ENCODE measurements around the gene PAQR4. TPM values are rescaled to one million over a fixed set of nuclear protein-coding genes. Genes with fewer than 3 reads are reported as not detected.
A peak's percentile ranks its signal among the peaks of the same experiment; 100 is the strongest.

Gene PAQR4
- total and polyA plus RNA-seq, 4 experiments from 2014 or later, result 0.77 to 1.7 (median 1.1) TPM

DNA sequence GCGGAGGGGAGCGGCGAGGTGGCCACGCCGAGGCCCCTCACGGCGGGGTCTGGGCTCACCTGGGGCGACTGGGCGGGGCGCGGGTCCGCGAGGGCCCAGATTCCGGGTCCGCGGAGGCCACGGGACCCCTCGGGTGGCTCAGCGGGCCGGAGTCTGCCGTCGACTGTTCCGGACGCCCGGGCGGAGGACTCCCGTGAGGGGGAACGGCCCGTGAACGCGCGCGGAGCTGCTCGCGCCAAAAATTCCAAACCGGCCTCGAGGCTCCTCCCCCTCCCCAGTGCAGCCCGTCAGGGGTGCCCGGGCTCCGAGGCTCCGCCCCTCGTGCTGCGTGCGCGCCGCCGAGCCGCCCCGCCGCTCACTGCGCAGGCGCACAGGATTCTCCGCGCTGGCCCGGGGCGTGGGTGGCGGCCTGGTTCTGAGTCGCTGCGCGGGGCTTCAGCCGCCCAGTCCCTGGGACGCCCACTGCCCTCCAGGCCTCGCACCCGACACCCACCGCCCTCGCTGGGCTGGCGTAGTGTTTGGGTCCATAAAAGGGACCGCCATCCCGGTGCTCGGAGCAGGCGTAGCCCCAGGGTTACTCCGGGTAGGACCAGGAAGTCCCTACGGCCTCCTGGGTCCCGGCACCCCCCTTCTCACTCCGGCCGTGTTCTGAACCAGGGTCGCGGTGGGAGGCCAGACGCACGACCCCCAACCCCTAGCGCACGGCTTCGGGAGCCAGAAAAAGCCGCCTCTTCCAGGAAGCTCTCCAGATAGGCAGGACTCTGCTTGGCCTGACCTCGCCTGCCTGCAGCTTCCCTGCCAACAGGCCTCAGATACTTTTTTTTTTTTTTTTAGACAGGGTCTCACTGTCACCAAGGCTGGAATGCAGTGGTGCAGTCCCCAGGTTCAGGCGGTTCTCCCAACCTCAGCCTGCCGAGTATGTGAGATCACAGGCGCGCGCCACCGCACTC lies 11.4 kb downstream of the PAQR4 start, which contains the start of gene PKMYT1:
Gene PKMYT1, minus strand, starts transcription at position 220 of the 950 bp plus-strand sequence. CDS start 789 bp downstream, outside the sequence.
- no peaks in the 10 kb centered on the region for H3K36me3 ChIP-seq (ENCODE audit: insufficient read depth, low read length)
- H3K36me3 Mint-ChIP-seq, result peaks cover 0 to 1% of the 10 kb centered on the region in 2 donors
- peaks cover 2% of the 10 kb centered on the region in 2 donors for H3K27me3 Mint-ChIP-seq
- peaks cover 16% of the 10 kb centered on the region for H3K4me1 ChIP-seq (ENCODE audit: insufficient read depth, low read length)
- H3K27me3 ChIP-seq (ENCODE audit: insufficient read depth, low read length), result no peaks in the 10 kb centered on the region
- peak within 1 kb of the TSS; percentile 55 to 89 (median 75) for H3K27ac Mint-ChIP-seq
- peak within 1 kb of the TSS; percentile 77 to 85 (median 84) for H3K4me3 Mint-ChIP-seq
- ChIA-PET POLR2A (ENCODE audit: partially characterized antibody) (interaction anchor here (0.6 to 5.4 kb wide), 7 partner anchors 13 to 149 kb away, joined by 3 to 49 read pairs (median 5); partner anchors contain the start of genes FLYWCH1, FLYWCH2, KREMEN2 and PAQR4), CTCF (ENCODE audit: partially characterized antibody) (interaction anchor here (0.5 to 1.2 kb wide), 5 partner anchors 8 to 97 kb away, joined by 3 to 4 read pairs (median 3); no protein-coding TSS in a partner anchor)
- intact Hi-C loops (cut with micrococcal nuclease), result loop anchor here (1.0 kb wide), 2 partner anchors 11 to 144 kb away; partner anchors contain the start of gene PAQR4
- no peaks in the 10 kb centered on the region for H3K9me3 ChIP-seq (ENCODE audit: control insufficient read depth in 1 of 2, low read length in 2 of 2)
- H3K9me3 Mint-ChIP-seq, result no peaks in the 10 kb centered on the region
- H3K4me1 Mint-ChIP-seq, result peaks cover 0 to 14% (median 6%) of the 10 kb centered on the region in 4 donors
- H3K4me3 ChIP-seq (ENCODE audit: low read length in 2 of 2), result peak within 1 kb of the TSS; percentile 57 to 73
- H3K27ac ChIP-seq (ENCODE audit: low read depth, low read length), result peak within 1 kb of the TSS; percentile 84
- peak; percentile 87 to 97 (median 95) for DNase-seq

DNA sequence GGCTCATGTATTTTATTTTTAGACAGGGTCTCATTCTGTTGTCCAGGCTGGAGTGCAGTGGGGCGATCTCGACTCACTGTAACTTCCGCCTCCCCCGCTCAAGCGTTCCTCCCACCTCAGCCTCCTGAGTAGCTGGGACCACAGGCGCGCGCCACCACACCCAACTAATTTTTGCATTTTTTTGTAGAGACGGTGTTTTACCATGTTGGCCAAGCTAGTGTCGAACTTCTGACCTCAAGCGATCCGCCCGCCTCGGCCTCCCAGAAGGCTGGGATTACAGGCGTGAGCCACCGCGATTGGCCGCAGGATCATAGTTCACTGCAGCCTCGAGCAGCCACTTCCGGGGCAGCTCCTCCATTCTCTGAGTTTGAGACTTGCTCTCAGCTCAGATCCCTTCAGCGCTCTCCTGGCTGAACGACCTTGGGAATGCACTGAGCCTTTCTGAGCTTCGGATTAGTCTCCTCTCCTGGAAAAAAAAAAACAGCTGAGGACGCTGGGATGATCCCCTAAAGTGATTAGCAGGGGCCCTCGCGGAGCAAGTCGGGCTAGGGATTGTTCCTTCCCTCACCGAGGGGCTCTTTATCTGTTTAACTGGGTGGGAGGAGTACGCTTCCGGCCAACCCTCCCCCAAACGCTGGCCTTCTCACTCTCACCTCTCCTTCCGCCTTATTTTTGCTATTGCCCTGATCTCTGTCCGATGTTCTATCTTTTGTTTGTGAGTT lies 12.2 kb downstream of the PAQR4 start:
- H3K4me3 Mint-ChIP-seq, result peak overlapping the region; percentile 79 to 87 (median 84)
- H3K4me1 Mint-ChIP-seq, result peaks cover 0 to 14% (median 6%) of the 10 kb centered on the region in 4 donors
- Histone ChIP-seq H3K4me3 (ENCODE audit: low read length in 2 of 2) (peak overlapping the region in 1 of 2 donors; percentile 73), H3K4me1 (ENCODE audit: insufficient read depth, low read length) (peaks cover 16% of the 10 kb centered on the region), H3K27ac (ENCODE audit: low read depth, low read length) (no peak overlapping the region), H3K36me3 (ENCODE audit: insufficient read depth, low read length) (no peaks in the 10 kb centered on the region), H3K27me3 (ENCODE audit: insufficient read depth, low read length) (no peaks in the 10 kb centered on the region), H3K9me3 (ENCODE audit: control insufficient read depth in 1 of 2, low read length in 2 of 2) (no peaks in the 10 kb centered on the region)
- H3K9me3 Mint-ChIP-seq, result no peaks in the 10 kb centered on the region
- H3K36me3 Mint-ChIP-seq, result peaks cover 0 to 1% of the 10 kb centered on the region in 2 donors
- H3K27me3 Mint-ChIP-seq, result peaks cover 2% of the 10 kb centered on the region in 2 donors
- peak overlapping the region in 5 of 7 donors; percentile 55 to 89 (median 68) for H3K27ac Mint-ChIP-seq
- intact Hi-C loops (cut with micrococcal nuclease), result no loop called here
- no peak for DNase-seq
- ChIA-PET CTCF (ENCODE audit: partially characterized antibody) (interaction anchor here (0.8 to 1.2 kb wide), 4 partner anchors 9 to 96 kb away, joined by 3 to 4 read pairs (median 3); no protein-coding TSS in a partner anchor), POLR2A (ENCODE audit: partially characterized antibody) (interaction anchor here (0.6 to 5.4 kb wide), 7 partner anchors 14 to 148 kb away, joined by 3 to 49 read pairs (median 5); partner anchors contain the start of genes FLYWCH1, FLYWCH2, KREMEN2 and PAQR4)

DNA sequence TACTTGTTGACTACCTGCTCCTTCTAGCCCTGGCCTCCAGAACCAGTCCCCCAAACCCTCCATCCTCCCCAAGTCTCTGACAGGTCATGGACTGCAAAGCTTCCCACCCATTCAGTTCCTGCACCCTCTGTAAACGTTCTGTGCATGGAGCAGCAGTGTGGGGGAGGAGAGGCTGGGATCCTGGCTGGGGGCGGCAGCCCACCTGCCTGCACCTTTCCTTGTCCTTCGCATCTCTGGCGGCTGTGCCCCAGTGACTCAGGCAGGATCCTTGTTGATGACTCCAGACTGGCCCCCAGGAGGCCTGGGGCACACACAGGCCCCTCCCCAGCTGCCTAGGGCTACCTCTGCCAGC lies 12.7 kb downstream of the PAQR4 start:
- Mint-ChIP-seq H3K36me3 (peaks cover 0 to 1% of the 10 kb centered on the region in 2 donors), H3K27ac (peak overlapping the region in 3 of 7 donors; percentile 58 to 69 (median 68)), H3K9me3 (no peaks in the 10 kb centered on the region), H3K4me1 (peaks cover 0 to 14% (median 6%) of the 10 kb centered on the region in 4 donors), H3K27me3 (peaks cover 2% of the 10 kb centered on the region in 2 donors), H3K4me3 (peak overlapping the region; percentile 79 to 87 (median 84))
- Histone ChIP-seq H3K27ac (ENCODE audit: low read depth, low read length) (no peak overlapping the region), H3K4me1 (ENCODE audit: insufficient read depth, low read length) (peaks cover 16% of the 10 kb centered on the region), H3K4me3 (ENCODE audit: low read length in 2 of 2) (no peak overlapping the region), H3K27me3 (ENCODE audit: insufficient read depth, low read length) (no peaks in the 10 kb centered on the region), H3K9me3 (ENCODE audit: control insufficient read depth in 1 of 2, low read length in 2 of 2) (no peaks in the 10 kb centered on the region), H3K36me3 (ENCODE audit: insufficient read depth, low read length) (no peaks in the 10 kb centered on the region)
- ChIA-PET POLR2A (ENCODE audit: partially characterized antibody) (interaction anchor here (5.4 kb wide), 1 partner anchor 14 kb away, joined by 49 read pairs; the partner anchor contains the start of genes KREMEN2 and PAQR4), CTCF (ENCODE audit: partially characterized antibody) (interaction anchor here (0.9 to 1.2 kb wide), 3 partner anchors 20 to 96 kb away, joined by 3 to 4 read pairs (median 3); partner anchors contain the start of gene FLYWCH1)
- DNase-seq, result no peak
- intact Hi-C loops (cut with micrococcal nuclease), result no loop called here

DNA sequence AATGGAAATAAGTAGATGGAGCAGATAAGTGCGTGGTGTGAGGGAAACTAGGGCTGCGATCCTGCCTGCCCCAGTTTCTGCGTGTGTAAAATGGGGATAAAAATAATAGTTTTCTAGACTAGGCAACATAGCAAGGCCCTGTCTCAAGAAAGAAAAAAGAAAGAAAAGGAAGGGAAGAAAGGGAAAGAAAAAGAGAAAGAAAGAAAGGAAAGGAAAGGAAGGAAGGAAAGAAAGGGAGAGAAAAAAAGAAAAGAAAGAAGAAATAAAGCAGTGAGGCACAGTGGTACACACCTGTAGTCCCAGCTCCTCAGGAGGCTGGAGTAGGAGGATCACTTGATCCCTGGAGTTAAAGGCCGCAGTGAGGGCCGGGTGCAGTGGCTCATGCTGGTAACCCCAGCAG lies 13.3 kb downstream of the PAQR4 start:
- peak overlapping the region in 1 of 8 donors; percentile 27 for H3K4me3 Mint-ChIP-seq
- H3K27ac Mint-ChIP-seq, result peak overlapping the region in 2 of 7 donors; percentile 12 to 58
- POLR2A ChIA-PET (ENCODE audit: partially characterized antibody), result interaction anchor here (5.4 kb wide), 1 partner anchor 15 kb away, joined by 49 read pairs; the partner anchor contains the start of genes KREMEN2 and PAQR4

DNA sequence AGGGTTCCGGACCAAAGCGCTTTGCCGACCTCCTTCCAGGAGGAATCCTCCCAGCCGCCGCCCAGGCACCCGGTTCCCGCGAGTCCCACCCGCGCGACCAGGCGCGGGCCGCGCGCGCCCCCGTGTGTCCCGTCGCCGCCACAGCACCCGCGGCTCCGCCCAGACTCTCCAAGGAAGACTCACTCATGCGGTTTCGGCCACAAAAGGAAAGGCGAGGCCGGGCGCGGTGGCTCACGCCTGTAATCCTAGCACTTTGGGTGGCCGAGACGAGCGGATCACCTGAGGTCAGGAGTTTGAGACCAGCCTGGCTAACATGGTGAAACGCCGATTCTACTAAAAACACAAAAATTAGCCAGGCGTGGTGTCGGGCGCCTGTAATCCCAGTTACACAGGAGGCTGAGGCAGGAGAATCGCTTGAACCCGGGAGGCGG lies 14.6 kb downstream of the PAQR4 start:
- DNase-seq, result peak in 3 of 5 donors; percentile 48 to 55 (median 48)
- H3K36me3 ChIP-seq (ENCODE audit: insufficient read depth, low read length), result no peaks in the 10 kb centered on the region
- H3K27me3 ChIP-seq (ENCODE audit: insufficient read depth, low read length), result no peaks in the 10 kb centered on the region
- H3K4me3 ChIP-seq (ENCODE audit: low read length in 2 of 2), result no peak overlapping the region
- POLR2A ChIA-PET (ENCODE audit: partially characterized antibody), result interaction anchor here (5.4 kb wide), 1 partner anchor 16 kb away, joined by 49 read pairs; the partner anchor contains the start of genes KREMEN2 and PAQR4
- peaks cover 0 to 14% (median 6%) of the 10 kb centered on the region in 4 donors for H3K4me1 Mint-ChIP-seq
- no peaks in the 10 kb centered on the region for H3K9me3 Mint-ChIP-seq
- no peaks in the 10 kb centered on the region for H3K27me3 Mint-ChIP-seq
- CTCF ChIA-PET (ENCODE audit: partially characterized antibody), result interaction anchor here (1.0 to 1.4 kb wide), 2 partner anchors 22 to 45 kb away, joined by 3 read pairs; no protein-coding TSS in a partner anchor
- intact Hi-C loops (cut with micrococcal nuclease), result loop anchor here (1.0 kb wide), 1 partner anchor 22 kb away; no protein-coding TSS in a partner anchor
- H3K4me3 Mint-ChIP-seq, result peak overlapping the region in 2 of 8 donors; percentile 20 to 51
- no peaks in the 10 kb centered on the region for H3K9me3 ChIP-seq (ENCODE audit: control insufficient read depth in 1 of 2, low read length in 2 of 2)
- H3K4me1 ChIP-seq (ENCODE audit: insufficient read depth, low read length), result peaks cover 16% of the 10 kb centered on the region
- H3K36me3 Mint-ChIP-seq, result peaks cover 0 to 1% of the 10 kb centered on the region in 2 donors
- H3K27ac ChIP-seq (ENCODE audit: low read depth, low read length), result no peak overlapping the region
- no peak overlapping the region for H3K27ac Mint-ChIP-seq

More for the DNA sequence above, 13.3 kb downstream of the PAQR4 start:
- intact Hi-C loops (cut with micrococcal nuclease), result no loop called here
- Histone ChIP-seq H3K27ac (ENCODE audit: low read depth, low read length) (no peak overlapping the region), H3K4me3 (ENCODE audit: low read length in 2 of 2) (no peak overlapping the region), H3K4me1 (ENCODE audit: insufficient read depth, low read length) (peaks cover 16% of the 10 kb centered on the region), H3K36me3 (ENCODE audit: insufficient read depth, low read length) (no peaks in the 10 kb centered on the region), H3K27me3 (ENCODE audit: insufficient read depth, low read length) (no peaks in the 10 kb centered on the region), H3K9me3 (ENCODE audit: control insufficient read depth in 1 of 2, low read length in 2 of 2) (no peaks in the 10 kb centered on the region)
- H3K27me3 Mint-ChIP-seq, result peaks cover 0 to 2% of the 10 kb centered on the region in 2 donors
- DNase-seq, result no peak
- H3K36me3 Mint-ChIP-seq, result peaks cover 0 to 1% of the 10 kb centered on the region in 2 donors
- H3K9me3 Mint-ChIP-seq, result no peaks in the 10 kb centered on the region
- peaks cover 0 to 14% (median 6%) of the 10 kb centered on the region in 4 donors for H3K4me1 Mint-ChIP-seq
- CTCF ChIA-PET (ENCODE audit: partially characterized antibody), result interaction anchor here (0.7 to 1.4 kb wide), 7 partner anchors 17 to 302 kb away, joined by 3 read pairs; partner anchors contain the start of gene FLYWCH1

DNA sequence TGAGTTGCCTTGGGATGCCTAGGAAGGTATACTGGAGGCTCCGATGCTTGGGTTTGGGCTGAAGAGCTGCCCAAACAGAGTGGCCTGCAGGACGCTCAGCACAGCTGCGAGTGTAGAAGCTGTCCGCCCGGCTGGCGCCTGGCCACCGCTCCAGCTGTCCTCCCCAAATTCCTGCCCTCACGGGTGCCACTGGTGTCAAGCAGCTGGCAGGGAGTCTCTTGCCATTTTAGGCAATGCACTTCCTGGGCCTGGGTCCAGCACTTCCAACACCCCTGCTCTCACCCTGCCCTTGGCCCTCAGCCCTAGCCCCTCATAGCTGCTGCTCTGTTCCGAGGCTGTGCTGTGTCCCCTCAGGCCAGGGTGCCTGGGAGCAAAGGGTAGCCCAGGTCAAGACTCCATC lies 16.3 kb downstream of the PAQR4 start:
- no peaks in the 10 kb centered on the region for H3K36me3 ChIP-seq (ENCODE audit: insufficient read depth, low read length)
- no peaks in the 10 kb centered on the region for H3K27me3 ChIP-seq (ENCODE audit: insufficient read depth, low read length)
- no peaks in the 10 kb centered on the region for H3K9me3 ChIP-seq (ENCODE audit: control insufficient read depth in 1 of 2, low read length in 2 of 2)
- H3K4me1 Mint-ChIP-seq, result peaks cover 0 to 14% (median 6%) of the 10 kb centered on the region in 4 donors
- no peak for DNase-seq
- H3K4me1 ChIP-seq (ENCODE audit: insufficient read depth, low read length), result peaks cover 8% of the 10 kb centered on the region
- no peaks in the 10 kb centered on the region for H3K27me3 Mint-ChIP-seq
- CTCF ChIA-PET (ENCODE audit: partially characterized antibody), result interaction anchor here (1.3 kb wide), 1 partner anchor 42 kb away, joined by 5 read pairs; no protein-coding TSS in a partner anchor
- H3K36me3 Mint-ChIP-seq, result peaks cover 0 to 1% of the 10 kb centered on the region in 2 donors
- POLR2A ChIA-PET (ENCODE audit: partially characterized antibody), result no interaction called here
- H3K27ac ChIP-seq (ENCODE audit: low read depth, low read length), result no peak overlapping the region
- H3K9me3 Mint-ChIP-seq, result no peaks in the 10 kb centered on the region
- H3K4me3 Mint-ChIP-seq, result no peak overlapping the region
- H3K27ac Mint-ChIP-seq, result no peak overlapping the region
- intact Hi-C loops (cut with micrococcal nuclease), result no loop called here
- no peak overlapping the region for H3K4me3 ChIP-seq (ENCODE audit: low read length in 2 of 2)
